ENCODE data around the gene FAU.

The FAU gene

DNA sequence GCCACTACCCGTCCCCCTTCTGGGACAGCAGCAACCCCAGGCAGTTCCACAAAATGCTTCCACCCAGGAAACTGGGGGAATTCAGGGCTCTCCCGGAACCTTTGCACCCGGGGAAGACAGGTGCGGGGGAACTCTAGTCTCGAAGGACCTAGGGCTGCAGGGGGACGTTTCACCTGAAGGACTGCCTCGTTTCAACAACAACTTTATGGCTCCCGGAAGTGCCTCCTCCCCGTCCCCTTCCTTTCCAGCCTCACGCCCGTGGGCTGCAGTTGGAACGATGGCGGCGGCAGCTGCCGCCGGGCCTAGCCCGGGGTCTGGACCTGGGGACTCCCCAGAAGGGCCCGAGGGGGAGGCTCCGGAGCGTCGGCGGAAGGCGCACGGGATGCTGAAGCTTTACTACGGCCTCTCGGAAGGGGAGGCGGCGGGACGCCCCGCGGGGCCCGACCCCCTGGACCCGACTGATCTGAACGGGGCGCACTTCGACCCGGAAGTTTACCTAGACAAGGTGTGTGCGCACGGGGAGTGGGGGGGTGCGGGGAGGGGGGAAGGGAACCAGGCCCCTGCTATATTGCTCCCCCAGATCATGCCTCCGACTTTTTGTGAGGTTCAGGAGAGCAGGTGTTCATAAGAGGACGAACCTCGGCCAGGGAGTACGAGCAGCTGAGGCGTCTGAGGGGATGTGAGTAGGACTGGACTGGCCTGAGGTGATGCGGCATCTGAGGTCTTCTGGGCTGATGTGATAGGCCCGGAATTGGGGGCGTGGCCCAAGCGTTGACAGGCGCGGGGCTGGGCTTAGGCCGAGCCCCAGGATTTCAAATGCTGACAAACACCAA, 25.7 kb downstream of the FAU start, which contains the start of gene VPS51 (continued):
- TF ChIP-seq, protein P1, sequence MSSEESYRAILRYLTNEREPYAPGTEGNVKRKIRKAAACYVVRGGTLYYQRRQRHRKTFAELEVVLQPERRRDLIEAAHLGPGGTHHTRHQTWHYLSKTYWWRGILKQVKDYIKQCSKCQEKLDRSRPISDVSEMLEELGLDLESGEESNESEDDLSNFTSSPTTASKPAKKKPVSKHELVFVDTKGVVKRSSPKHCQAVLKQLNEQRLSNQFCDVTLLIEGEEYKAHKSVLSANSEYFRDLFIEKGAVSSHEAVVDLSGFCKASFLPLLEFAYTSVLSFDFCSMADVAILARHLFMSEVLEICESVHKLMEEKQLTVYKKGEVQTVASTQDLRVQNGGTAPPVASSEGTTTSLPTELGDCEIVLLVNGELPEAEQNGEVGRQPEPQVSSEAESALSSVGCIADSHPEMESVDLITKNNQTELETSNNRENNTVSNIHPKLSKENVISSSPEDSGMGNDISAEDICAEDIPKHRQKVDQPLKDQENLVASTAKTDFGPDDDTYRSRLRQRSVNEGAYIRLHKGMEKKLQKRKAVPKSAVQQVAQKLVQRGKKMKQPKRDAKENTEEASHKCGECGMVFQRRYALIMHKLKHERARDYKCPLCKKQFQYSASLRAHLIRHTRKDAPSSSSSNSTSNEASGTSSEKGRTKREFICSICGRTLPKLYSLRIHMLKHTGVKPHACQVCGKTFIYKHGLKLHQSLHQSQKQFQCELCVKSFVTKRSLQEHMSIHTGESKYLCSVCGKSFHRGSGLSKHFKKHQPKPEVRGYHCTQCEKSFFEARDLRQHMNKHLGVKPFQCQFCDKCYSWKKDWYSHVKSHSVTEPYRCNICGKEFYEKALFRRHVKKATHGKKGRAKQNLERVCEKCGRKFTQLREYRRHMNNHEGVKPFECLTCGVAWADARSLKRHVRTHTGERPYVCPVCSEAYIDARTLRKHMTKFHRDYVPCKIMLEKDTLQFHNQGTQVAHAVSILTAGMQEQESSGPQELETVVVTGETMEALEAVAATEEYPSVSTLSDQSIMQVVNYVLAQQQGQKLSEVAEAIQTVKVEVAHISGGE (tag by site-specific recombination; conservative IDR thresholded peaks at IDR 0.05; ENCODE audit: low read depth) = peak; percentile 100
- TF ChIP-seq HOXD13 (CRISPR knock-in tag; IDR thresholded peaks at IDR 0.05; ENCODE audit: borderline replicate concordance) (0 out of 2 replicates have a peak, but pooled peaks have one; percentile 68), PRDM1 (tag by site-specific recombination; IDR thresholded peaks at IDR 0.05) (no peak), ZNF561 (tag by site-specific recombination; IDR thresholded peaks at IDR 0.05; ENCODE audit: borderline replicate concordance) (peak; percentile 98), GLI2 (tag by site-specific recombination; IDR thresholded peaks at IDR 0.05; ENCODE audit: borderline replicate concordance, low read depth) (no peak), ZBTB48 (tag by site-specific recombination; IDR thresholded peaks at IDR 0.05) (peak; percentile 86), ZNF146 (tag by site-specific recombination; IDR thresholded peaks at IDR 0.05) (peak; percentile 54), MEIS1 (CRISPR knock-in tag; IDR thresholded peaks at IDR 0.05; ENCODE audit: borderline replicate concordance) (no peak), ZNF2 (tag by site-specific recombination; IDR thresholded peaks at IDR 0.05) (peak; percentile 93), ZEB2 (tag by site-specific recombination; IDR thresholded peaks at IDR 0.05) (peak; percentile 77; the same call in 1 of the 2 replicates), OSR2 (tag by site-specific recombination; IDR thresholded peaks at IDR 0.05) (peak; percentile 41), ZNF677 (tag by site-specific recombination; IDR thresholded peaks at IDR 0.05) (no peak), ZNF292 (tag by site-specific recombination; IDR thresholded peaks at IDR 0.05; ENCODE audit: borderline replicate concordance, low read depth) (no peak), ZNF121 (tag by site-specific recombination; IDR thresholded peaks at IDR 0.05) (no peak), ZNF837 (tag by site-specific recombination; IDR thresholded peaks at IDR 0.05) (no peak), ZNF223 (tag by site-specific recombination; IDR thresholded peaks at IDR 0.05) (no peak), ZNF10 (tag by site-specific recombination; IDR thresholded peaks at IDR 0.05) (peak; percentile 59; the same call in 1 of the 2 replicates), ZNF350 (tag by site-specific recombination; IDR thresholded peaks at IDR 0.05) (no peak), ZFP41 (tag by site-specific recombination; IDR thresholded peaks at IDR 0.05; ENCODE audit: borderline replicate concordance) (no peak)
- TF ChIP-seq, protein P2, sequence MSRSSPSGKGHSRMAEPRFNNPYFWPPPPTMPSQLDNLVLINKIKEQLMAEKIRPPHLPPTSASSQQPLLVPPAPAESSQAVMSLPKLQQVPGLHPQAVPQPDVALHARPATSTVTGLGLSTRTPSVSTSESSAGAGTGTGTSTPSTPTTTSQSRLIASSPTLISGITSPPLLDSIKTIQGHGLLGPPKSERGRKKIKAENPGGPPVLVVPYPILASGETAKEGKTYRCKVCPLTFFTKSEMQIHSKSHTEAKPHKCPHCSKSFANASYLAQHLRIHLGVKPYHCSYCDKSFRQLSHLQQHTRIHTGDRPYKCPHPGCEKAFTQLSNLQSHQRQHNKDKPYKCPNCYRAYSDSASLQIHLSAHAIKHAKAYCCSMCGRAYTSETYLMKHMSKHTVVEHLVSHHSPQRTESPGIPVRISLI (tag by site-specific recombination; IDR thresholded peaks at IDR 0.05) = no peak
- TF ChIP-seq, protein P3, sequence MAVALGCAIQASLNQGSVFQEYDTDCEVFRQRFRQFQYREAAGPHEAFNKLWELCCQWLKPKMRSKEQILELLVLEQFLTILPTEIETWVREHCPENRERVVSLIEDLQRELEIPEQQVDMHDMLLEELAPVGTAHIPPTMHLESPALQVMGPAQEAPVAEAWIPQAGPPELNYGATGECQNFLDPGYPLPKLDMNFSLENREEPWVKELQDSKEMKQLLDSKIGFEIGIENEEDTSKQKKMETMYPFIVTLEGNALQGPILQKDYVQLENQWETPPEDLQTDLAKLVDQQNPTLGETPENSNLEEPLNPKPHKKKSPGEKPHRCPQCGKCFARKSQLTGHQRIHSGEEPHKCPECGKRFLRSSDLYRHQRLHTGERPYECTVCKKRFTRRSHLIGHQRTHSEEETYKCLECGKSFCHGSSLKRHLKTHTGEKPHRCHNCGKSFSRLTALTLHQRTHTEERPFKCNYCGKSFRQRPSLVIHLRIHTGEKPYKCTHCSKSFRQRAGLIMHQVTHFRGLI (tag by site-specific recombination; IDR thresholded peaks at IDR 0.05) = no peak
- TF ChIP-seq, protein P4, sequence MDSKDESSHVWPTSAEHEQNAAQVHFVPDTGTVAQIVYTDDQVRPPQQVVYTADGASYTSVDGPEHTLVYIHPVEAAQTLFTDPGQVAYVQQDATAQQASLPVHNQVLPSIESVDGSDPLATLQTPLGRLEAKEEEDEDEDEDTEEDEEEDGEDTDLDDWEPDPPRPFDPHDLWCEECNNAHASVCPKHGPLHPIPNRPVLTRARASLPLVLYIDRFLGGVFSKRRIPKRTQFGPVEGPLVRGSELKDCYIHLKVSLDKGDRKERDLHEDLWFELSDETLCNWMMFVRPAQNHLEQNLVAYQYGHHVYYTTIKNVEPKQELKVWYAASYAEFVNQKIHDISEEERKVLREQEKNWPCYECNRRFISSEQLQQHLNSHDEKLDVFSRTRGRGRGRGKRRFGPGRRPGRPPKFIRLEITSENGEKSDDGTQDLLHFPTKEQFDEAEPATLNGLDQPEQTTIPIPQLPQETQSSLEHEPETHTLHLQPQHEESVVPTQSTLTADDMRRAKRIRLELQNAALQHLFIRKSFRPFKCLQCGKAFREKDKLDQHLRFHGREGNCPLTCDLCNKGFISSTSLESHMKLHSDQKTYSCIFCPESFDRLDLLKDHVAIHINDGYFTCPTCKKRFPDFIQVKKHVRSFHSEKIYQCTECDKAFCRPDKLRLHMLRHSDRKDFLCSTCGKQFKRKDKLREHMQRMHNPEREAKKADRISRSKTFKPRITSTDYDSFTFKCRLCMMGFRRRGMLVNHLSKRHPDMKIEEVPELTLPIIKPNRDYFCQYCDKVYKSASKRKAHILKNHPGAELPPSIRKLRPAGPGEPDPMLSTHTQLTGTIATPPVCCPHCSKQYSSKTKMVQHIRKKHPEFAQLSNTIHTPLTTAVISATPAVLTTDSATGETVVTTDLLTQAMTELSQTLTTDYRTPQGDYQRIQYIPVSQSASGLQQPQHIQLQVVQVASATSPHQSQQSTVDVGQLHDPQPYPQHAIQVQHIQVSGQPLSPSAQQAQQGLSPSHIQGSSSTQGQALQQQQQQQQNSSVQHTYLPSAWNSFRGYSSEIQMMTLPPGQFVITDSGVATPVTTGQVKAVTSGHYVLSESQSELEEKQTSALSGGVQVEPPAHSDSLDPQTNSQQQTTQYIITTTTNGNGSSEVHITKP (tag by site-specific recombination; IDR thresholded peaks at IDR 0.05) = peak; percentile 56
- TF ChIP-seq, protein P5, sequence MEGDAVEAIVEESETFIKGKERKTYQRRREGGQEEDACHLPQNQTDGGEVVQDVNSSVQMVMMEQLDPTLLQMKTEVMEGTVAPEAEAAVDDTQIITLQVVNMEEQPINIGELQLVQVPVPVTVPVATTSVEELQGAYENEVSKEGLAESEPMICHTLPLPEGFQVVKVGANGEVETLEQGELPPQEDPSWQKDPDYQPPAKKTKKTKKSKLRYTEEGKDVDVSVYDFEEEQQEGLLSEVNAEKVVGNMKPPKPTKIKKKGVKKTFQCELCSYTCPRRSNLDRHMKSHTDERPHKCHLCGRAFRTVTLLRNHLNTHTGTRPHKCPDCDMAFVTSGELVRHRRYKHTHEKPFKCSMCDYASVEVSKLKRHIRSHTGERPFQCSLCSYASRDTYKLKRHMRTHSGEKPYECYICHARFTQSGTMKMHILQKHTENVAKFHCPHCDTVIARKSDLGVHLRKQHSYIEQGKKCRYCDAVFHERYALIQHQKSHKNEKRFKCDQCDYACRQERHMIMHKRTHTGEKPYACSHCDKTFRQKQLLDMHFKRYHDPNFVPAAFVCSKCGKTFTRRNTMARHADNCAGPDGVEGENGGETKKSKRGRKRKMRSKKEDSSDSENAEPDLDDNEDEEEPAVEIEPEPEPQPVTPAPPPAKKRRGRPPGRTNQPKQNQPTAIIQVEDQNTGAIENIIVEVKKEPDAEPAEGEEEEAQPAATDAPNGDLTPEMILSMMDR (tag by site-specific recombination; IDR thresholded peaks at IDR 0.05) = no peak
- TF ChIP-seq, protein P6, sequence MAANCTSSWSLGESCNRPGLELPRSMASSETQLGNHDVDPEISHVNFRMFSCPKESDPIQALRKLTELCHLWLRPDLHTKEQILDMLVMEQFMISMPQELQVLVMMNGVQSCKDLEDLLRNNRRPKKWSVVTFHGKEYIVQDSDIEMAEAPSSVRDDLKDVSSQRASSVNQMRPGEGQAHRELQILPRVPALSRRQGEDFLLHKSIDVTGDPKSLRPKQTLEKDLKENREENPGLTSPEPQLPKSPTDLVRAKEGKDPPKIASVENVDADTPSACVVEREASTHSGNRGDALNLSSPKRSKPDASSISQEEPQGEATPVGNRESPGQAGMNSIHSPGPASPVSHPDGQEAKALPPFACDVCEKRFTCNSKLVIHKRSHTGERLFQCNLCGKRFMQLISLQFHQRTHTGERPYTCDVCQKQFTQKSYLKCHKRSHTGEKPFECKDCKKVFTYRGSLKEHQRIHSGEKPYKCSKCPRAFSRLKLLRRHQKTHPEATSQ (tag by site-specific recombination; IDR thresholded peaks at IDR 0.05) = peak; percentile 92
- TF ChIP-seq, protein P7, sequence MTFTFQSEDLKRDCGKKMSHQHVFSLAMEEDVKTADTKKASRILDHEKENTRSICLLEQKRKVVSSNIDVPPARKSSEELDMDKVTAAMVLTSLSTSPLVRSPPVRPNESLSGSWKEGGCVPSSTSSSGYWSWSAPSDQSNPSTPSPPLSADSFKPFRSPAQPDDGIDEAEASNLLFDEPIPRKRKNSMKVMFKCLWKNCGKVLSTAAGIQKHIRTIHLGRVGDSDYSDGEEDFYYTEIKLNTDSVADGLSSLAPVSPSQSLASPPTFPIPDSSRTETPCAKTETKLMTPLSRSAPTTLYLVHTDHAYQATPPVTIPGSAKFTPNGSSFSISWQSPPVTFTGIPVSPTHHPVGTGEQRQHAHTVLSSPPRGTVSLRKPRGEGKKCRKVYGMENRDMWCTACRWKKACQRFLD (tag by site-specific recombination; IDR thresholded peaks at IDR 0.05) = no peak

Measured in HEK293 (cell line).